ENCODE results near the gene ZNF782.

GRCh38 chr9:96784021-96784420 lies 70.3 kb downstream of the ZNF782 start:
- TF ChIP-seq EZH2 (IDR thresholded peaks at IDR 0.05; ENCODE audit: insufficient read depth, poor library complexity, severe bottlenecking) (no peak), EZH2phosphoT487 (IDR thresholded peaks at IDR 0.05; ENCODE audit: insufficient read depth, low read depth) (no peak)
